ENCODE data around the gene GAL3ST2. TPM values are rescaled to one million over a fixed set of nuclear protein-coding genes. Genes with fewer than 3 reads are reported as not detected.
"Not testable (repeated sequence)": the region's sequence is repeated elsewhere in the genome, so short reads cannot be mapped to it uniquely, and the experiment has no call there.

Gene GAL3ST2
- polyA plus RNA-seq, 1 donor from 2014 or later = not detected

DNA sequence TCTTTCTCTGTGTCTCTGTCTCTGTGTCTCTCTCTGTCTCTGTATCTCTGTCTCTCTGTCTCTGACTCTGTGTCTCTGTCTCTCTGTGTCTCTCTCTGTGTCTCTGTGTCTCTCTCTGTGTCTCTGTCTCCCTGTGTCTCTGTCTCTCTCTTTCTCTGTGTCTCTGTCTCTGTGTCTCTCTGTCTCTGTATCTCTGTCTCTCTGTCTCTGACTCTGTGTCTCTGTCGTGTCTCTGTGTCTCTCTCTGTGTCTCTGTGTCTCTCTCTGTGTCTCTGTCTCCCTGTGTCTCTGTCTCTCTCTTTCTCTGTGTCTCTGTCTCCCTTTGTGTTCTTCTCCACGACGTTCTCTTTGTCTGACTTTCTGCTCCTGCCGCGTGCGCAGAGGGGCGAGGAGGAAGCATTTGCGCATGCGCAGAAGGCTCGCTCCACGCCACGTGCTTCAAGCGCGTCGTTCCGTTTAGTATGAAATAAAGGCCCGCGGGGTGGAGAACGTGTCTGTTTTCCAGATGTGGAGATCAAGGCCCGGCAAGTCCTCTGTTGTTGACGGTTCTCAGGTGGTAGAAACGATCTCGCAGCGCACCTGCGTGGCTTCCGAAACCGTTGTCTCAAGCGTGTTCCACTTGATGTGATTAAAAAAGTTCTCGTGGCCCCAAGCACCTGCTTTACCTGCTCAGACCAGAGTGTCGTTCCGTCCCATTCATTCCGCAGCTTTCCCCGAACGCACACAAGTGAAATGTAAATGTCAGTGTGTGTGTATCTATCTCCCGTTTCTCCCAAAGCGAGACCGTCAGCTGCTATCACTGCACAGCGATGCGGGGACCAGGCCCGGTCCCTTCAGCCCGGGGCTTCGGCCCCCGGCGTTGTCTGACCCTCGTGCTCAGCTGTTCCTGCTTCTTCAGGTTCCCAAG is 47.2 kb downstream of the GAL3ST2 start:
- H3K4me3 ChIP-seq (ENCODE audit: low read length); H3K4me2 ChIP-seq (ENCODE audit: low read length); H3K9ac ChIP-seq (ENCODE audit: low read length); H3K9me3 ChIP-seq (ENCODE audit: low read length); H3K79me2 ChIP-seq (replicated peaks; ENCODE audit: insufficient read depth, low read length); H2AFZ ChIP-seq (ENCODE audit: low read depth, low read length); H3K36me3 ChIP-seq (ENCODE audit: insufficient read depth, low read length); H3K27ac ChIP-seq (ENCODE audit: low read length); H3F3A ChIP-seq (ENCODE audit: insufficient read depth, low read length, poor library complexity, severe bottlenecking); H4K20me1 ChIP-seq (ENCODE audit: insufficient read depth); H3K9me2 ChIP-seq (ENCODE audit: insufficient read depth, low read length); H3K27me3 ChIP-seq (ENCODE audit: insufficient read depth, low read depth, low read length): not testable (repeated sequence)

DNA sequence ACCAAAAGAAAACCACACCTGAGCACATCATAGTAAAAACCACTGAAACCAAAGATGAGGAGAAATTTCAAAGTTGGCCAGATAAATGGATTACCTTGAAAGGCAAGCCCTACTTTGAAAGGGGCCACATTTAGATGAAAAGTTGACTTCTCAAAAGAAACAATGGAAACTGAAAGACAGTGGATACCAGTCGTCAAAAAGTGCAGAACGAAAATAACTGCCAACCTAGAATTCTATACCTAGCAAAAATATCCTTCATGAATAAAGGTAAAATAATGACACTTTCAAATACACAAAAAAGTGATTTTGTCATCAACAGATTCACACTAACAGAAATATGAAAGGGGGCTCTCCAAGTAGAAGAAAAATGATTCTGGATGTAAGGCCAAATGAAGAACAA is 50.8 kb downstream of the GAL3ST2 start:
- TF ChIP-seq CTCF (IDR thresholded peaks at IDR 0.05; ENCODE audit: poor library complexity, severe bottlenecking) (no peak), EZH2 (IDR thresholded peaks at IDR 0.05; ENCODE audit: borderline replicate concordance, insufficient read depth, low read length, poor library complexity, severe bottlenecking) (no peak), EP300 (conservative IDR thresholded peaks at IDR 0.05; ENCODE audit: poor library complexity, severe bottlenecking) (no peak), POLR2AphosphoS5 (IDR thresholded peaks at IDR 0.05) (no peak), MXI1 (conservative IDR thresholded peaks at IDR 0.05; ENCODE audit: poor library complexity, severe bottlenecking) (no peak), RAD21 (conservative IDR thresholded peaks at IDR 0.05) (no peak), SMC3 (conservative IDR thresholded peaks at IDR 0.05; ENCODE audit: poor library complexity) (no peak), TAF1 (IDR thresholded peaks at IDR 0.05; ENCODE audit: low read depth) (no peak)
- TF ChIP-seq, protein P1, sequence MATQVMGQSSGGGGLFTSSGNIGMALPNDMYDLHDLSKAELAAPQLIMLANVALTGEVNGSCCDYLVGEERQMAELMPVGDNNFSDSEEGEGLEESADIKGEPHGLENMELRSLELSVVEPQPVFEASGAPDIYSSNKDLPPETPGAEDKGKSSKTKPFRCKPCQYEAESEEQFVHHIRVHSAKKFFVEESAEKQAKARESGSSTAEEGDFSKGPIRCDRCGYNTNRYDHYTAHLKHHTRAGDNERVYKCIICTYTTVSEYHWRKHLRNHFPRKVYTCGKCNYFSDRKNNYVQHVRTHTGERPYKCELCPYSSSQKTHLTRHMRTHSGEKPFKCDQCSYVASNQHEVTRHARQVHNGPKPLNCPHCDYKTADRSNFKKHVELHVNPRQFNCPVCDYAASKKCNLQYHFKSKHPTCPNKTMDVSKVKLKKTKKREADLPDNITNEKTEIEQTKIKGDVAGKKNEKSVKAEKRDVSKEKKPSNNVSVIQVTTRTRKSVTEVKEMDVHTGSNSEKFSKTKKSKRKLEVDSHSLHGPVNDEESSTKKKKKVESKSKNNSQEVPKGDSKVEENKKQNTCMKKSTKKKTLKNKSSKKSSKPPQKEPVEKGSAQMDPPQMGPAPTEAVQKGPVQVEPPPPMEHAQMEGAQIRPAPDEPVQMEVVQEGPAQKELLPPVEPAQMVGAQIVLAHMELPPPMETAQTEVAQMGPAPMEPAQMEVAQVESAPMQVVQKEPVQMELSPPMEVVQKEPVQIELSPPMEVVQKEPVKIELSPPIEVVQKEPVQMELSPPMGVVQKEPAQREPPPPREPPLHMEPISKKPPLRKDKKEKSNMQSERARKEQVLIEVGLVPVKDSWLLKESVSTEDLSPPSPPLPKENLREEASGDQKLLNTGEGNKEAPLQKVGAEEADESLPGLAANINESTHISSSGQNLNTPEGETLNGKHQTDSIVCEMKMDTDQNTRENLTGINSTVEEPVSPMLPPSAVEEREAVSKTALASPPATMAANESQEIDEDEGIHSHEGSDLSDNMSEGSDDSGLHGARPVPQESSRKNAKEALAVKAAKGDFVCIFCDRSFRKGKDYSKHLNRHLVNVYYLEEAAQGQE (IDR thresholded peaks at IDR 0.05; ENCODE audit: borderline replicate concordance) = no peak
- peaks cover 4% of the 10 kb centered on the region for H3K9me3 ChIP-seq (ENCODE audit: low read length)
- H3K79me2 ChIP-seq (replicated peaks; ENCODE audit: insufficient read depth, low read length) = no peaks in the 10 kb centered on the region
- no peaks in the 10 kb centered on the region for H3F3A ChIP-seq (ENCODE audit: insufficient read depth, low read length, poor library complexity, severe bottlenecking)
- H3K9ac ChIP-seq (ENCODE audit: low read length) = no peak overlapping the region
- no peaks in the 10 kb centered on the region for H3K9me2 ChIP-seq (ENCODE audit: insufficient read depth, low read length)
- H2AFZ ChIP-seq (ENCODE audit: low read depth, low read length) = no peak overlapping the region
- H3K4me3 ChIP-seq (ENCODE audit: low read length) = no peak overlapping the region
- H3K27ac ChIP-seq (ENCODE audit: low read length) = no peak overlapping the region
- H4K20me1 ChIP-seq (ENCODE audit: insufficient read depth) = no peaks in the 10 kb centered on the region
- H3K27me3 ChIP-seq (ENCODE audit: insufficient read depth, low read depth, low read length) = no peaks in the 10 kb centered on the region
- H3K36me3 ChIP-seq (ENCODE audit: insufficient read depth, low read length) = no peaks in the 10 kb centered on the region
- H3K4me2 ChIP-seq (ENCODE audit: low read length) = no peak overlapping the region

All from neural cell (in vitro differentiated cells).